ENCODE measurements around the gene EPN2.

GRCh38 chr17:19275457-19276127 is 38.4 kb downstream of the EPN2 start:
- TF ChIP-seq ZNF217 (IDR thresholded peaks at IDR 0.05) (no peak), CTCF (IDR thresholded peaks at IDR 0.05 in 2 of 3, conservative IDR thresholded peaks at IDR 0.05 in 1 of 3; ENCODE audit: control insufficient read depth in 2 of 3, extremely low read depth in 1 of 3, insufficient read depth in 1 of 3, low read depth in 3 of 3, low read length in 3 of 3) (no peak), EZH2 (IDR thresholded peaks at IDR 0.05; ENCODE audit: borderline replicate concordance, control insufficient read depth, low read depth, low read length) (no peak)

Data from GM12878 (cell line).